AG09309 (cell line): ENCODE data around the gene SYCP1.
"Not testable (repeated sequence)": the region's sequence is repeated elsewhere in the genome, so short reads cannot be mapped to it uniquely, and the experiment has no call there.

ENCODE experiments used
- DNase-seq: peaks from one replicate; pipeline ENCODE4 v3.0.0-alpha.2; 2010; ENCODE audit warnings: low read depth
- H3K4me3 ChIP-seq: 2 replicates; pipeline ENCODE4 v1.5.1; 2011; ENCODE audit warnings: mild to moderate bottlenecking, low read depth, low read length, moderate library complexity; ENCODE audit not compliant: control insufficient read depth
- TF ChIP-seq, protein P1 (sequence below): IDR thresholded peaks from 2 replicates; pipeline ENCODE4 v1.5.1; 2011; ENCODE audit warnings: mild to moderate bottlenecking, low read depth, low read length, inconsistent platforms; ENCODE audit not compliant: insufficient read depth, control insufficient read depth; ENCODE audit errors: missing control alignments

SYCP1 gene, protein sequence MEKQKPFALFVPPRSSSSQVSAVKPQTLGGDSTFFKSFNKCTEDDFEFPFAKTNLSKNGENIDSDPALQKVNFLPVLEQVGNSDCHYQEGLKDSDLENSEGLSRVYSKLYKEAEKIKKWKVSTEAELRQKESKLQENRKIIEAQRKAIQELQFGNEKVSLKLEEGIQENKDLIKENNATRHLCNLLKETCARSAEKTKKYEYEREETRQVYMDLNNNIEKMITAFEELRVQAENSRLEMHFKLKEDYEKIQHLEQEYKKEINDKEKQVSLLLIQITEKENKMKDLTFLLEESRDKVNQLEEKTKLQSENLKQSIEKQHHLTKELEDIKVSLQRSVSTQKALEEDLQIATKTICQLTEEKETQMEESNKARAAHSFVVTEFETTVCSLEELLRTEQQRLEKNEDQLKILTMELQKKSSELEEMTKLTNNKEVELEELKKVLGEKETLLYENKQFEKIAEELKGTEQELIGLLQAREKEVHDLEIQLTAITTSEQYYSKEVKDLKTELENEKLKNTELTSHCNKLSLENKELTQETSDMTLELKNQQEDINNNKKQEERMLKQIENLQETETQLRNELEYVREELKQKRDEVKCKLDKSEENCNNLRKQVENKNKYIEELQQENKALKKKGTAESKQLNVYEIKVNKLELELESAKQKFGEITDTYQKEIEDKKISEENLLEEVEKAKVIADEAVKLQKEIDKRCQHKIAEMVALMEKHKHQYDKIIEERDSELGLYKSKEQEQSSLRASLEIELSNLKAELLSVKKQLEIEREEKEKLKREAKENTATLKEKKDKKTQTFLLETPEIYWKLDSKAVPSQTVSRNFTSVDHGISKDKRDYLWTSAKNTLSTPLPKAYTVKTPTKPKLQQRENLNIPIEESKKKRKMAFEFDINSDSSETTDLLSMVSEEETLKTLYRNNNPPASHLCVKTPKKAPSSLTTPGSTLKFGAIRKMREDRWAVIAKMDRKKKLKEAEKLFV

DNA sequence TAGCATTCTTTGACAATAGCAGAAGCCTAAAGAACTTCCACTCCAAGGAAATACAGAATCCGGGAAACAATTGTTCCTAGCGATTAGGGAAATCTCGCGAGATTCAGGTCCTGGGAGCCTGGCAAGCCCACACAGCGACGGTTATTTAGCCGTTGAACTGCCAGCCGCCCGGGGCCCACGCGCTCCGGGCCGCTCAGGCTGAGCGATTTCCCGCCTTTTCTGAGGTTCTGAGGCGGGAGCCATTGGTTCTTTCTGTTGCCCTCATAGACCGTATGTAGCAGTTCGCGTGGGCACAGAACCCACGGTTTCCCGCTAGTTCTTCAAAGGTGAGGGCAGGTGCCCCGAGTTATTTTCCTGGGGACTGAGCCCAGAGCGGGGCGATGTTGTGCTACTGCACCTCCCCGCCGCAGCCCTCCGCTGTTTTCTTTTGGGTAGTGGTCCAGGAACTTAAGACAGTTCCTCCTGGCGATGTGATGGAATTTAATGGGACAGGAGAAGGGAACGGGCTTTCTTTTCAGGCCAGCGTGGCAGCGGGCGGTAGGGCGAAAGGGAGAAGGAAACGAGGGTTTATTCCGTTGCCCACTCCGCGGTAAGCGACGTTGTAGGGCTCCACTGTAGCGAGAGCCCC is at the start of gene SYCP1:
Gene SYCP1, plus strand, starts transcription at position 171 of the 628 bp plus-strand sequence. CDS start 602 bp downstream, outside the sequence.
- TF ChIP-seq, protein P1, sequence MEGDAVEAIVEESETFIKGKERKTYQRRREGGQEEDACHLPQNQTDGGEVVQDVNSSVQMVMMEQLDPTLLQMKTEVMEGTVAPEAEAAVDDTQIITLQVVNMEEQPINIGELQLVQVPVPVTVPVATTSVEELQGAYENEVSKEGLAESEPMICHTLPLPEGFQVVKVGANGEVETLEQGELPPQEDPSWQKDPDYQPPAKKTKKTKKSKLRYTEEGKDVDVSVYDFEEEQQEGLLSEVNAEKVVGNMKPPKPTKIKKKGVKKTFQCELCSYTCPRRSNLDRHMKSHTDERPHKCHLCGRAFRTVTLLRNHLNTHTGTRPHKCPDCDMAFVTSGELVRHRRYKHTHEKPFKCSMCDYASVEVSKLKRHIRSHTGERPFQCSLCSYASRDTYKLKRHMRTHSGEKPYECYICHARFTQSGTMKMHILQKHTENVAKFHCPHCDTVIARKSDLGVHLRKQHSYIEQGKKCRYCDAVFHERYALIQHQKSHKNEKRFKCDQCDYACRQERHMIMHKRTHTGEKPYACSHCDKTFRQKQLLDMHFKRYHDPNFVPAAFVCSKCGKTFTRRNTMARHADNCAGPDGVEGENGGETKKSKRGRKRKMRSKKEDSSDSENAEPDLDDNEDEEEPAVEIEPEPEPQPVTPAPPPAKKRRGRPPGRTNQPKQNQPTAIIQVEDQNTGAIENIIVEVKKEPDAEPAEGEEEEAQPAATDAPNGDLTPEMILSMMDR, result no peak
- DNase-seq, result no peak
- H3K4me3 ChIP-seq, result no peak within 1 kb of the TSS

DNA sequence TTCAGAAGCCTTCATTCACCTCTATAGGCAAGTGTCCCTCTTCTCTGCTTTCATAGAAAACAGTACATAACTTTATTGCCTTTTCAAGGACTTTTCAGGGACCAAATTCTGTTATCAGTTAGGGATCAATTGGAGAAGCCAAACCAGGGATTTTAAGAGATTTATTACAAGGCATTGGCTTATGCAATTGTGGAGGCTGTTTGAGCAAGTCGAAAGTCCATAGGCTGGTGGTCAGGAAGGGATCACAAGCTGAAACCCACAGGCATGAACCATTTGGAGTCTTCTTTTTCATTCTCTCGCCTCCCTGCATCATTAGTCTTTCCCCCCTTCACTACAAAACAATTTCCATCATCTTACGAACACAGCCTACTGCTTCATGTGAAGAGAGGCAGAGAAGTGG is 34.8 kb upstream of the SYCP1 start:
- no peak for DNase-seq

DNA sequence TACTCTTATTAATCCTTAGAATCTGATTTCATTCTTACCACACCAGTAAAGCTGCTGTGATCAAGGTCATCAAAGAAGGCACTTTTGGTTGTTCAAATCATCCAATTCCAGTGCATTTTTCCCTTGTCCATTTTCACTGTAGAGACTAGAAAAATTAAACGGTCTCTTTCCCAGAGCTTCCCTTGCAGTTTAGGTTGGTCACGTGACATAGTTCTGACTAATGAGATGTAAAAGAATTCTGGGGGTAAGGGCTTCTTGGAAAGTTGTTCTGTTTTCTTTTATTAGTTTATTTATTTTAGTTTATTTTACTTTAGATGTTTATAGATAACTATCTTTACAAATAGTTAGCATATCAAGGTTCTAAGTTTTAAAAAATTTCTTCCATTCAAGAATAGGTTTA is 34.3 kb upstream of the SYCP1 start:
- no peak overlapping the region for H3K4me3 ChIP-seq
- no peak for DNase-seq
- TF ChIP-seq, protein P1, result no peak

More for the DNA sequence above, 34.8 kb upstream of the SYCP1 start:
- H3K4me3 ChIP-seq, result no peak overlapping the region
- TF ChIP-seq, protein P1, result no peak

DNA sequence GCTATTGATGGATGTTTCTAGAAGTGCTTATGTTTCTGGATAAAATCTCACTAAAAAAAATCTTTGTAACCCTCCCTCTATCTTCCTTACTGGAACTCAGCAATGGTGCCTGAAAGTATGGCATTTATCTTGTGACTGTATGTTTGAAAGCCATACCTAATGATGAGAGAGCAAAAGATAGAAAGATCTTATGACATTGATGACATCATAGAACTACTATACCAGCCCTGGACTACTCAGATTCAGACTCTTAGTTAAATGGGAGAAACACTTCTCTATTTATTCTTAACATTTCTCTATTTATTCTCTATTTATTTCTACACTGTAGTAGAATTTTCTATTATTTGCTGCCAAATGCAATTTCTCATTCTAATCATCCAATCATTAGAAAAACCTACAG is 32.7 kb upstream of the SYCP1 start:
- DNase-seq, result no peak
- TF ChIP-seq, protein P1, result no peak
- H3K4me3 ChIP-seq, result no peak overlapping the region

DNA sequence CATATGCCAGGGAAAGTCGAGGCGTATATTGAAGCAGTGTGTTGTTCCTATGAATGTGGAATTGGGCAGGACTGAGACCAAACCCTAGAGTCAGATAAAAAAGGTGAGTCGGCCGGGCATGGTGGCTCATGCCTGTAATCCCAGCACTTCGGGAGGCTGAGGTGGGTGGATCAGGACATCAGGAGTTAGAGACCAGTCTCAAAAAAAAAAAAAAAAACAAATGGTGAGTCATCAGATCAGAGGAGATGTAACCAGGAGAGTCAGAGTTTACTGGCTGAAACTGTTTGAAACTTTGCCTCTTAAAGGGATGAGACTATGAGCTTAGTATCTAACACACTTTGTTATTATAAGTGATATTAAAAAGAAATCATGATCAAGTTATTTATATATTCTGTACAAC is 26.4 kb upstream of the SYCP1 start:
- no peak for DNase-seq
- TF ChIP-seq, protein P1, result no peak
- no peak overlapping the region for H3K4me3 ChIP-seq

DNA sequence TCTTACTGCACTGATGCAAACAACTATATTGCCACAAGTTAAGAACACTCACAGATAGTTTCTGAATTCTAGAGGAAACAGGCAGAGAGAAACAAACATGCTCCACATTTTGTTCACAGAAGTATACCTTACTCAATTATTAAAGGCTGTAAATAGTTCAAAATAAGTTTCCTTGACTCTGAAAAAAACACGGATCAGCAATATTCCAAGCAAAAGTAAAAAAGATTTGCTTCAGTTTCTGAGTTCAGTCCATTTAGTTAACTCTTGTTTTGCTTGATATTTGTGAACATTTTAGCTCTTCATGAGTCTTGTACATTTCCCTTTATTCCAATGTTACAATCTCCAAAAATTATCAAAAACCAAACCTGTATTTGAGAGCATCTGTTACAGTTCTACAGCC is 24.6 kb upstream of the SYCP1 start:
- H3K4me3 ChIP-seq, DNase-seq: not testable (repeated sequence)
